ENCODE results near the gene RMND5B. TPM values are rescaled to one million over a fixed set of nuclear protein-coding genes. Genes with fewer than 3 reads are reported as not detected.

The RMND5B gene
- total RNA-seq, 1 donor from 2014 or later, result 51.6 TPM

DNA sequence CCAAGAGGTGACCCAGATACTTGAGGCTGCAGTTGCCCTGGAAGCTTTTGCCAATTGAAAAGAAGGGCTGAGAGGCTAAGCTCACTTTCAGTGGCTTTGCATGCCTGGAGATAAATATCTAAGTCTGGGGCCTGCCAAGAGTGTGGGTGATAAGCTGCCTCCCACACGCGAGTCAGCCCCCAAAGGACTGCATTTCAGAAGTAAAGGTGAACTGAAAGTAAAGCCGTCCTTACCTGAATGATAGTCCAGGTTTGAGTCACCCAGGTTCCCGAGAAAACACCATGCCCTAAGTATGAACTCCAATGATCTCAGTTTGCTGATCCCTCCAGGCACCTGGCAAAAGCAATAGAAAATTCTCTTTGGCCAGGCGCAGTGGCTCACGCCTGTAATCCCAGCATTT is 40.0 kb upstream of the RMND5B start:
- Histone ChIP-seq H3K27me3 (no peaks in the 10 kb centered on the region), H3K9me3 (no peaks in the 10 kb centered on the region), H3K4me3 (no peak overlapping the region), H3K4me1 (no peaks in the 10 kb centered on the region), H3K27ac (no peak overlapping the region), H3K36me3 (no peaks in the 10 kb centered on the region)
- DNase-seq (ENCODE audit: extremely low spot score in 2 of 2), result no peak
- TF ChIP-seq POLR2AphosphoS5 (IDR thresholded peaks at IDR 0.05; ENCODE audit: insufficient read depth in 1 of 2, low read depth in 1 of 2), result no peak
- TF ChIP-seq, protein P1, sequence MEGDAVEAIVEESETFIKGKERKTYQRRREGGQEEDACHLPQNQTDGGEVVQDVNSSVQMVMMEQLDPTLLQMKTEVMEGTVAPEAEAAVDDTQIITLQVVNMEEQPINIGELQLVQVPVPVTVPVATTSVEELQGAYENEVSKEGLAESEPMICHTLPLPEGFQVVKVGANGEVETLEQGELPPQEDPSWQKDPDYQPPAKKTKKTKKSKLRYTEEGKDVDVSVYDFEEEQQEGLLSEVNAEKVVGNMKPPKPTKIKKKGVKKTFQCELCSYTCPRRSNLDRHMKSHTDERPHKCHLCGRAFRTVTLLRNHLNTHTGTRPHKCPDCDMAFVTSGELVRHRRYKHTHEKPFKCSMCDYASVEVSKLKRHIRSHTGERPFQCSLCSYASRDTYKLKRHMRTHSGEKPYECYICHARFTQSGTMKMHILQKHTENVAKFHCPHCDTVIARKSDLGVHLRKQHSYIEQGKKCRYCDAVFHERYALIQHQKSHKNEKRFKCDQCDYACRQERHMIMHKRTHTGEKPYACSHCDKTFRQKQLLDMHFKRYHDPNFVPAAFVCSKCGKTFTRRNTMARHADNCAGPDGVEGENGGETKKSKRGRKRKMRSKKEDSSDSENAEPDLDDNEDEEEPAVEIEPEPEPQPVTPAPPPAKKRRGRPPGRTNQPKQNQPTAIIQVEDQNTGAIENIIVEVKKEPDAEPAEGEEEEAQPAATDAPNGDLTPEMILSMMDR (IDR thresholded peaks at IDR 0.05), result no peak
- TF ChIP-seq POLR2A (IDR thresholded peaks at IDR 0.05), result no peak
- intact Hi-C loops (cut with DNase I), result no loop called here

DNA sequence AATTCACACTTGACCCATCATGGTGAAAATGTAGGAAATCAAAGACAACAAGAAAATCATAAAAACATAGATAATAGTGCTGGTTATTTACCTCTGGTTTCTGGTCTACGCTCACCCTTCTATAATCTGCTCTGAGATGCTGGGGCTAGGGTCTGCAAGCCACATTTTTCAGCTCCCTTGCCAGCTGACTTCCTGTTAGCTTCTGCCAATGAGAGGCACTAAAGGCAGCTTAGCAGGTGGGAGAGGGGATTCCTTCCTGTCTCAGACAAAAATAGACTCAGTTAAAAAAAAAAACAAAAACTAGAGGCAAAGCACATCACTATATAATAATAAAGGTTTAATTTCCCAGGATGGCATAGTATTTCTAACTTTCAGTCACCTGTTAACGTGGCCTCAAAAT is 37.7 kb upstream of the RMND5B start:
- Histone ChIP-seq H3K27ac (no peak overlapping the region), H3K27me3 (no peaks in the 10 kb centered on the region), H3K4me3 (no peak overlapping the region), H3K9me3 (no peaks in the 10 kb centered on the region), H3K36me3 (no peaks in the 10 kb centered on the region), H3K4me1 (no peaks in the 10 kb centered on the region)
- TF ChIP-seq, protein P1 (IDR thresholded peaks at IDR 0.05), result no peak
- TF ChIP-seq POLR2AphosphoS5 (IDR thresholded peaks at IDR 0.05; ENCODE audit: insufficient read depth in 1 of 2, low read depth in 1 of 2) (no peak), POLR2A (IDR thresholded peaks at IDR 0.05) (no peak)
- intact Hi-C loops (cut with DNase I), result no loop called here
- DNase-seq (ENCODE audit: extremely low spot score in 2 of 2), result no peak

DNA sequence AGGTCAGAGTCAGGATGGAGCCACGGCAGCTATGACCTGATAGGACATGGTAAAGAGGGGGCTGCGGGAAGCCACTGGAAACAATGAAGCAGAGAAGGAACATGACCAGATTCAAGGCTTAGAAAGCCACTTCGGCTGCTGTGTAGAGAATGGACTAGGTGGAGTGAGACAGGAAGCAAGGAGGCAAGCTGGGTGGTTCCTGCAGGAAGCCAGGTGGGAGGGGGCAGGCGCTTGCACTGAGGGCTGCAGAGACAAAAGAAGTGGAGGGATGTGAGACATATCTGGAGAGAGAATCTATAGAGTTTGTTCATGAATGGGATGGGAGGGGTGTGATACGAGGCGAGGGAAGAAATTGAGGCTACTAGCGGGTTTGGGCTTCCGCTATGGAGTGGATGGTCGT is 36.5 kb upstream of the RMND5B start:
- TF ChIP-seq POLR2A (IDR thresholded peaks at IDR 0.05) (no peak), POLR2AphosphoS5 (IDR thresholded peaks at IDR 0.05; ENCODE audit: insufficient read depth in 1 of 2, low read depth in 1 of 2) (no peak)
- TF ChIP-seq, protein P1 (IDR thresholded peaks at IDR 0.05), result no peak
- H3K4me1 ChIP-seq, result no peaks in the 10 kb centered on the region
- H3K27ac ChIP-seq, result no peak overlapping the region
- intact Hi-C loops (cut with DNase I), result no loop called here
- H3K9me3 ChIP-seq, result no peaks in the 10 kb centered on the region
- H3K4me3 ChIP-seq, result no peak overlapping the region
- no peaks in the 10 kb centered on the region for H3K36me3 ChIP-seq
- H3K27me3 ChIP-seq, result no peaks in the 10 kb centered on the region
- no peak for DNase-seq (ENCODE audit: extremely low spot score in 2 of 2)

DNA sequence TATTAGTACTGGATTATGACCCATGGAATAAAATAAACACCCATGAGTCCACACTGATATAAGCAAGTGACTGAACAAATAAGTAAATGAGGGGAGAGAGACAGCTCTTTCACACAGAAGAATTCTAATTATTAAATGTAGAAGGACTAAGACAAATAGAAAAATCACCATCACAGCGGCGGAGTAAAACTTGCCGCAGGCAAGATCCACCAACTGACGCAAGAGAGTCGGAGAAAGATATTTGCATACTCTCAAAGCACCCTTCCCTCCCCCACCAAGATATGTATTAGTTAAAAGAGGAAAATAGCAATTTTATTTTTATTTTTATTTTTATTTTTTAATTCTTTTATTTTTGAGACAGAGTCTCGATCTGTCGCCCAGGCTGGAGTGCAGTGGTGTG is 32.1 kb upstream of the RMND5B start:
- no peaks in the 10 kb centered on the region for H3K27me3 ChIP-seq
- TF ChIP-seq POLR2AphosphoS5 (IDR thresholded peaks at IDR 0.05; ENCODE audit: insufficient read depth in 1 of 2, low read depth in 1 of 2) (no peak), POLR2A (IDR thresholded peaks at IDR 0.05) (no peak)
- TF ChIP-seq, protein P1 (IDR thresholded peaks at IDR 0.05), result no peak
- no peak overlapping the region for H3K4me3 ChIP-seq
- no peak overlapping the region for H3K27ac ChIP-seq
- intact Hi-C loops (cut with DNase I), result no loop called here
- no peak for DNase-seq (ENCODE audit: extremely low spot score in 2 of 2)
- H3K4me1 ChIP-seq, result no peaks in the 10 kb centered on the region
- no peaks in the 10 kb centered on the region for H3K9me3 ChIP-seq
- H3K36me3 ChIP-seq, result no peaks in the 10 kb centered on the region

DNA sequence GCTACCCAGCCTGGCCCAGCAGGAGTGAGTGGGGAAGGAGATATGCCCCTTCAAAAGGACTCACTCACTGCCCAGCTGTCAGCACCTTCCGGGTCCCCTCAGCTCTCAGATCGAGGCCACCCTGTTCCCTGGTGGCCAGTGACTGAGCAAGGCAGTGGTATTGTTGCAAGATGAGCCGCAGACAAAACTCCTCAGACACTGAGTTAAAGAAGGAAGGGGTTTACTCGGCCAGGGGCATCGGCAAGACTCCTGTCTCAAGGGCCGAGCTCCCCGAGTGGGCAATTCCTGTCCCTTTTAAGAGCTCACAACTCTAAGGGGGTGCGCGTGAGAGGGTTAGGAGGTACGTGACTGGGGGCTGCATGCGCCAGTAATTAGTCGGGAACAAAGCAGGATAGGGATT is 27.2 kb upstream of the RMND5B start:
- intact Hi-C loops (cut with DNase I), result no loop called here
- no peaks in the 10 kb centered on the region for H3K36me3 ChIP-seq
- no peak overlapping the region for H3K27ac ChIP-seq
- no peak overlapping the region for H3K4me3 ChIP-seq
- DNase-seq (ENCODE audit: extremely low spot score in 2 of 2), result no peak
- no peak for TF ChIP-seq POLR2AphosphoS5 (IDR thresholded peaks at IDR 0.05; ENCODE audit: insufficient read depth in 1 of 2, low read depth in 1 of 2)
- TF ChIP-seq, protein P1 (IDR thresholded peaks at IDR 0.05), result no peak
- no peak for TF ChIP-seq POLR2A (IDR thresholded peaks at IDR 0.05)
- no peaks in the 10 kb centered on the region for H3K9me3 ChIP-seq
- H3K4me1 ChIP-seq, result peaks cover 3% of the 10 kb centered on the region
- no peaks in the 10 kb centered on the region for H3K27me3 ChIP-seq

Measured in vagina (tissue), 2 donors.